Neural progenitor cell (in vitro differentiated cells): ENCODE data around the gene PDE9A.

Source experiments
- EZH2phosphoT487 ChIP-seq: fragments of 200-600 bp; sonication (generic); IDR thresholded peaks from 2 replicates; pipeline ENCODE4 v1.6.1; 2017; ENCODE audit warnings: antibody characterized with exemption
- TF ChIP-seq, protein P1 (sequence below): fragments of 200-600 bp; sonication (generic); IDR thresholded peaks from 2 replicates; pipeline ENCODE4 v1.5.1; 2017; ENCODE audit warnings: antibody characterized with exemption, mild to moderate bottlenecking

DNA sequence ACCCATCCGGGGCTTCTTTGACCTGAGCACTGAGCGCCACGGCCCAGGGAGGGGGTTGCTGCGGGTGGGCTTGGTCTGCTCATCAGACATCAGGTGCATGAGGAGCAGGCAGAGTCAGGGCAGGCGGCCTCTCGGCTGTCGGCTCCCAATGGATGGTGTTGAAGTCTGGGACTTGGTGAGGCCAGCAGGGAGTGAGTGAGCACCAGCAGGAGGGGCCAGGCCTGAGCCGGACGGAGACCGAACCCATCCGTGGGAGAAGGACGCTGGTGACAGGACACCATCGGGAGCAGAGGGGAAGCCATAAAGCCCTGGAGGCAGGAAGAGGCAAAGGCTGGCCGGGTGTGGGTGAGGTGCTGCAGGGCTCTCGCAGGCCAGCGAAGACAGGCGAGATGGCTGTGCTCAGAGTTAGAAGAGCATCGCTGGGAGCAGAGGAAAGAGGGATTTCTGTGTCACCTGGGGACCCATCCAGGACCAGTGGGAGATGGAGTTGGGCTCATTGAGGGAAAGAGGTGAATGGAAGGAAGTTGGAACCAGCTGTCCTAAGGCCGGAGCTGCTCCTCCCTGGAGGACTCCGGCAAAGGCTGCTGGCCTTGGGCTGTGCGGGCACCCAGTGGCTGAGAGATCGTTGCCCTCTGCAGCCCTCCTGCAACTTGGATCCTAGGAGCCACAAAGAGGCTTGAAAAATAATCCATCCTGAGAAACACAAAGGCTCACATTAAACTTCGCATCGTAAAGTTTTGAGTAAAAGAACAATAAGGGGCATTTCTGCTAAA, 49.9 kb downstream of the PDE9A start:
- TF ChIP-seq, protein P1, sequence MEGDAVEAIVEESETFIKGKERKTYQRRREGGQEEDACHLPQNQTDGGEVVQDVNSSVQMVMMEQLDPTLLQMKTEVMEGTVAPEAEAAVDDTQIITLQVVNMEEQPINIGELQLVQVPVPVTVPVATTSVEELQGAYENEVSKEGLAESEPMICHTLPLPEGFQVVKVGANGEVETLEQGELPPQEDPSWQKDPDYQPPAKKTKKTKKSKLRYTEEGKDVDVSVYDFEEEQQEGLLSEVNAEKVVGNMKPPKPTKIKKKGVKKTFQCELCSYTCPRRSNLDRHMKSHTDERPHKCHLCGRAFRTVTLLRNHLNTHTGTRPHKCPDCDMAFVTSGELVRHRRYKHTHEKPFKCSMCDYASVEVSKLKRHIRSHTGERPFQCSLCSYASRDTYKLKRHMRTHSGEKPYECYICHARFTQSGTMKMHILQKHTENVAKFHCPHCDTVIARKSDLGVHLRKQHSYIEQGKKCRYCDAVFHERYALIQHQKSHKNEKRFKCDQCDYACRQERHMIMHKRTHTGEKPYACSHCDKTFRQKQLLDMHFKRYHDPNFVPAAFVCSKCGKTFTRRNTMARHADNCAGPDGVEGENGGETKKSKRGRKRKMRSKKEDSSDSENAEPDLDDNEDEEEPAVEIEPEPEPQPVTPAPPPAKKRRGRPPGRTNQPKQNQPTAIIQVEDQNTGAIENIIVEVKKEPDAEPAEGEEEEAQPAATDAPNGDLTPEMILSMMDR = no peak
- no peak for TF ChIP-seq EZH2phosphoT487
